Mucosa of gallbladder (tissue), 1 donor: Measurements from ENCODE around the gene TSPAN5. TPM values are rescaled to one million over a fixed set of nuclear protein-coding genes. Genes with fewer than 3 reads are reported as not detected.
"Not testable (repeated sequence)": the region's sequence is repeated elsewhere in the genome, so short reads cannot be mapped to it uniquely, and the experiment has no call there.

ENCODE experiments used
- DNase-seq: peaks from one replicate; pipeline ENCODE4 v3.0.0-alpha.2; 2020; ENCODE audit warnings: low spot score
- total RNA-seq: library from RNA; stranded (reverse); gene quantifications from one replicate; pipeline ENCODE4 v1.2.1, GENCODE V29; 2021
- donor health status: DM: no; HTN: no; CAD: no.

TSPAN5 gene
- total RNA-seq: 3.2 TPM

DNA sequence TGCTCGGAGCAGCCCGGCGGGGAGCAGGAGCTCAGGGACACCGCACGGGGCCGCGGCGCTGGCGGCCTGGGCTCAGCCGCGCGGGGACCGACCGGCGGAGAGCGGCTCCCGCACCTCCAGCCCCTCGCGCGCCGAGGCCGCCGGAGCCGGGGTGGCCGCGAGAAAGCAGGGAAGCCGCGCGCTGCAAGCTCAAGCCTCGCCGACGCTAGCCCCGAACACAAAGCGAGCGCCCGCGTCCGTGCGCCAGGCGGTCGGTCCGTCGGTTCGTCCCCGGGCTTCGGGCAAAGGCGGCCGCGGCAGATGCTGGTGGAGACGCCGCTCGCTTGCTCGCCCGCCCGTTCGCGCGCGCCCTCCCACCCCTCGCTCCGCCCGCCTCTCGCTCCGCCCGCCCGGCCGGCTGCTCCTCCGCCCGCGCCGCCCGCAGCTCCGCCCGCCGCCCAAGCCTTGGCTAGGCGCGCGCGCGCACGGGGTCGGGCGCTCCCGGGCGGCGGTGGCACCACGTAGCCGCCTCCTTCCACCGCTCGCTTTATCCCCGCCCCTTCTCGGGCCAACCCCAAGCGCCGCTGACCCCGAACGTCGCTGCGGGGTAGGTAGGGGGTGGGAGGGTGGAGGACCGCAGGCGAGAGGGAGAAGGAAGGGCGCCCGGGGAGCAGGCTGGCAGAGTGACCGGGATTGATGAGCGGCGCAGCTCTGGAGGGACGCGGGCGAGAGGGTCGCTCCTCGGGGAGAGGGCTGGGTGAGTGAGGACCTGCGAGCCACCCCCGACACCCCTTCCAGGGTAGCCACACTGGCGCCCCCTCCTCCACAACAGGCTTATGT lies at the start of gene TSPAN5:
Gene TSPAN5 (minus strand): TSS at position 325 of the 819 bp plus-strand sequence.
- peak; percentile 67 for DNase-seq

DNA sequence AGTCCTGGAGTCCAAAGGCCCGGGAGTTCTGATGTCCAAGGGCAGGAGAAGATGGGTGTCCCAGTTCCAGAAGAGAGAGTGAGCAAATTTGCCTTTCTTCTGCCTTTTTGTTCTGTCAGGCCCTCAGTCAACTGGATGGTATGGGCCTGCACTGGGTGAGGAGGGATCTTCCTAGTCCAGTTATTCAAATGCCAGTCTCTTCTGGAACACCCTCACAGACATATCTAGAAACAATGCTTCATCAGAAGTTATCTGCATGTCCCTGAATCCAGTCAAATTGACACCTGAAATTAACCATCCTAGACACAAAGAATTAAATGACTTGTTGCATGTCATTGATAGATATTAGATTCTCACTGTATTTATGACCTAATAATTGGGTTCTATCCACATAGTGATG lies 48.5 kb upstream of the TSPAN5 start:
- DNase-seq: no peak

DNA sequence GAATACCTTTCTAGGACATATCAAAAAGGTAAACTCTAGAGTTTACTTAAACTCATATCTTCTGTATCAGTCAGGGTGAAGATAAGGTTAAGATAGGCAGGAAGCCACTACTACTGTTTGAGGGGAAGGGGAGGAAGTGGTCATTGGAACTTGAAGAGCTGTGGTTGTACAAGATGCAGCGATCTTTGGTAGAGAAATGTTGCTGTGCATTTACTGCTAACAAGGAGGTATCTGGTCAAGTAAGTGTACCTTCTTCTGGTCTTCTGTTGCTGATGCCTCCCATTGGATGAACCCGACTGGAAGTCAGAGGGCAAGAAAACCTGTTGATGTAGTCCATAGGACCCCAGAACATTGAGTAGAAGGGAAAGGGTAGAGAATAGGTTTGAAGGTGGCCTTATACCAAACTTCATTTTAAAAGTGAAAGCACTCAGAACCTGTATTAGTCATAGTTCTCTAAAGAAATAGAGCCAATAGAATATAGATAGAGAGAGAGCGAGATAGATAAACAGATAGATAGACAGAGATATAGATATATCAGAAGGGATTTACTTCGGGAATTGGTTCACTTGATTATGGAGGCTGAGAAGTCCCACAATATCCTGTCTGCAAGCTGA lies 47.9 kb upstream of the TSPAN5 start:
- DNase-seq: no peak

DNA sequence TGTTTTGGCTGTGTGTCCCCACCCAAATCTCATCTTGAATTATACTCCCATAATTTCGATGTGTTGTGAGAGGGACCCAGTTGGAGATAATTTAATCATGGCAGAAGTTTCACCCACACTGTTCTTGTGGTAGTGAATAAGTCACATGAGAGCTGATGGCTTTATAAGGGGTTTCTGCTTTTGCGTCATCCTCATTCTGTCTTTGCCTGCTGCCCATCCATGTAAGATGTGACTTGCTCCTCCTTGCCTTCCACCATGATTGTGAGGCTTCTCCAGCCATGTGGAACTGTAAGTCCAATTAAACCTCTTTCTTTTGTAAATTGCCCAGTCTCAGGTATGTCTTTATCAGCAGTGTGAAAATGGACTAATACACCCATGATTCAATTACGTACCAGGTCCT lies 47.2 kb upstream of the TSPAN5 start:
- not testable (repeated sequence) for DNase-seq

DNA sequence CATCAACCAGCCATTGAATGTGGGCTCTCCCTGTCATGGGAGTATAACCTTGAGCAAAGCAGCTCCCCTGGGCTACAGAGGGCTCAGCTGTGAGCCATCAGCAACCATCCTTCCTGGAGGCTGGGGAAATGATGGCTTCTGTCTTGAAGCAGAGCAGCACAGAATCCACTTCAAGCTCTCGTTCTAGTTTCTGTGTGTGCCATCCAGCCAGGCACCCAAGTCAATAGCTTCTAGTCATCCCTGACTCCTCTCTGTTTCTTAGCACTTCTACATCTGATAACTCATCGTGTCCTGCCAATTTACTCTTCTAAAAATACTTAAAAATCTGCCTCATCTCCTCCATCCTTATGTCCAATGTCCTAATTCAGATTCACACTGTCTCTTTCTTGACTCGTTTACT lies 42.2 kb upstream of the TSPAN5 start:
- DNase-seq: no peak

DNA sequence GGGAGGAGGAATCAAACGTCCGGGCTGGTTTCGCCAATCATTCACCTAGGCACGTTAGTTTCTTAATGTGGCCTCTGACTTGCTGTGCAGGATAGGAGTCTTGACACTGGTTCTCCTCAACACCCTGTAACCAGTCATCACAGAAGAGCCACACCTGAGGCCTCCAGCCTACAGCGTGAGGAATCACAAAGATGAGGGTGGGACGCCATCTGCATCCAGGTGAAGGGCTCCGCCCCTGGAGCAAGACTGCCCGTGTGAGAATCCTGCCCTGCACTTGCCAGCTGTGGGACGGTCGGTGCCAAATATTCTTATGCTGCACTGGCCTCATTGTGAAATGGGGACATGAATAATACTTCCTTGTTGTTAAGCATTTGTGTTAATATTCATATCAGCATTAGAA lies 35.7 kb upstream of the TSPAN5 start:
- DNase-seq: no peak

DNA sequence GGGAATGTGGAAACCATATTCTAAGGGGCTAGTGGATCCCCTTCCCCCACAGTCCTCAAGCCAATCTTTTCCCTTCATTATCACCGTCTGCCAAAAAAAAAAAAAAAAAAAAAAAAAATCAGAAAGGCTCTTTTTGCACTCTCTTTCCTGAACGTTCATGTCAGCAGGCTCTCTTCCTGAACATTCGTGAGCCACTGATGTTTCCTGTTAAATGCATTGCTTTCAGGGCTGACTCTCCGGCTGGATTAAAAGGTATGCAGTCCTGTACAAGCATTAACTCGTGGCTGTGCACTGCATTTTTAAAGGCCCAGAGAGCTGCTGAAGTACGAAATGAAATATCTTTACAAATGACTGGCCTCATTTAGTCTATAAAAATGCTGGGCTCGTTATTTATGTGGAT lies 34.0 kb upstream of the TSPAN5 start:
- DNase-seq: no peak

DNA sequence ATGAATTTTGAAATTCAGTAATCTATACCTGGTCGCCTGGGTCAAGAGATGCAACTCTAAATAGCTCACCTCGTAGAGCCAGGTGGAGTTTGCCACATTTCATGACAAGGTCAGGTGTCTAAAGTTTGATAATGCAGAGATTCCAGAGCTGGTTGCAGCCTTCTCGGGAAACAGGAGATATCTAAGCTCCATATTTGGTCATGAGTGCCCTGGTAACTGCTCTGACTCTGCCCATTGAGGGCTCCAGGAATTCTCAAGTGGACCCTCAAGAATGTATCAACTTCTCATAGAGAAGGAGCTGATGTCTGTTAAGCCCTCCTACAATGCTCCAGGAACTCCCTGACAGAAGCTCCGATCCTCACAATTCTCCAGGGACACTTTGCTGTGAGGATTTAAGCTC lies 33.2 kb upstream of the TSPAN5 start:
- no peak for DNase-seq

DNA sequence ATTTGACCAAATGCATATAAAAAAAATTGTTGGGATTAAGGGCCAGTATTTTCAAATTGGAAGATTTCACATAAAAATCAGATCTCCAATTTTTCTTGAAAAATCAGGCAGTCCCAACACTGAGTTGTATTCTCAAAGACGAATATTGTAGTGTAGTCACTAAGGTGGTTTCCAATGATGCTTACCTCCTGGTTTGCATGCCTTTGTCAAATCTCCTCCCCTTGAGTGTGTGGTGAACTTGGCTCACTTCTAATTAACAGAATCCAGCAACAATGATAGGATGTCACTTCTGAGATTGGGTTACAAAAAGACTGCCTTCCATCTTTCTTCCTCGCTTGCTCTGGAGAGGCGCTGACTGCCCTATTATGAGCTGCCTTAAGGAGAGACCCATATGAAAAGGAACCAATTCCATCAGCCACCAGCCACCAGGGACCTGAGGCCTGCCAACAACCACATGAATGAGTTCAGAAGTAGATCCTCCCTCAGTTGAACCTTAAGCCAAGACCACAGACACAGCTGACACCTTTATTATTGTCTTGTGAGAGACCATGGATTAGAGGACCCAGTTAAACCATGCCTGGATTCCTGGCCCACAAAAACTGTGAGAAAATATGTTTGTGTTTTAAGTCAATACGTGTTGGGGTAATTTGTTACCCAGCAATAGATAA lies 31.2 kb upstream of the TSPAN5 start:
- no peak for DNase-seq

DNA sequence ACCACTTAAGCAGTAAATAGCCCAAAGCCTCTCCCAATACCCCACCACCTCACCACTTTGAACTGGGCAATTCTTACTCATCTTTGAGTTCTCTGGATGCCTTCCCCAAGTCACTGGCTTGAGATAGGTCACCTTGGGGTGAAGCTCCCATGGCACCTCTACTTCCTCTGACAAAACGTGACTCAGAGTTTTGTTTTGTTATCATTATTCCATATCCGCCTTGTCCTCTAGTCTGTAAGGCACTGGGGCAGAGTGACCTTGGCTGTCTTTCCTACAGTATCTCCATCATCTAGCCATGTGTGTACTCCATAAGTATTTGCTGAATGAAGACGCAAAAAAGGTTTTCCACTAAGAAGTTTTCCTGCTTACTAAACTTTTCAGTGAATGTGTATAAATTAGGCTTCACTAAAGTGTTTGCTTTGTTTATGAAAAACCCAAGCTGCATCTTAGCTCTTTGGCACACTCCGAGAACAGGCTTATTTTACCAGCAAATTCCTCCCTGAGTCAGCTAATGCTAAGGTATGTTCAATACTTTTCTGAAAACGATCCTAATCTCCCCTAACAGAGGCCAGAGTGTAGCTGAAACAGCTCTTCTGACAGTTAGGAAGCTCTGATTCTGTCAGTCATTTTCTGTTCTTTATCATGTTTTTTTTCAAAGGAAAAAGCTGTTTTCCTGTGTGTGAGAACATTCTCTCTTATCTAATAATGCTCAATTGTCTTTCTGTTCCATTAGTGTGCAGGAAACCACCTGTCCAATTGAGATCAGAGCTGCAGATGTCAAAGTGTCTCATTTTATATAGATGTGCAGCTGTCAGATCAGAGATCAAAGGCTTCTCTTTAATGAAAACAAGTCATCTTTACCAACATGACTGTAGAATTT lies 30.2 kb upstream of the TSPAN5 start:
- DNase-seq: no peak

DNA sequence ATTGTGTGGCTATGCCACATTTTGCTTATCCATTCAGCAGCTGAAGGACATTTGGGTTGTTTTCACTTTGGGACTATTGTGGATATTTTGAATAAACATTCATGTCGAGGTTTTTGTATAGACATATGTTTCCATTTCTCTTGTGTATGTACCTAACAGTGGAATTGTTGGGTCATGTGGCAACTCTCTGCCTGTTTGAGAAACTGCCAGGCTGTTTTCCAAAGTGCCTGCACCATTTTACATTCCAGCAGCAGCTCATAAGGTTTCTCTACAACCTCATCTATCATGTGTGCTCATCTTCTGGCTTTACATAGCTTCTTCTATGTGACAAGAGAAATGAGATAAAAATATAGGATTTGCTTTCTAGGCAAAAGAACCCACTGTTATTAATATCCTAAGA lies 29.5 kb upstream of the TSPAN5 start:
- DNase-seq: no peak

DNA sequence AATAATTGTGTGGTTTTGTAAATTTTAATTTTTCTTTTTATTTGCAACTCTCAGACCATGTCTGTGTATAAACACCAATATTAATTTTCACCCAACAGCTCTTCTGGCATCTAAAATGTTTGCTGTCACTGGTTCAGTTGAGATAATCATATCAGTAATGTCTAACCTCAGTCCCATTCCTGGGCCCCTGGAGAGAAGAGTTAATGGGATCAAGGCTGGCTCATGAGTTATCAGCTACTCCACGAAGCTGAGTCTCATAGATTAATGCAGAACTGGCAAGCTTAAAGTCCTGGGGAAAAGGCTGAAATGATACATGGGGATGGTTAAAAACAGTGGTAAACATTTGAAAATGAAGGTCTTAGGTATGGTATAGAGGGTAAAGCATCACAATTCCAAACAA lies 28.4 kb upstream of the TSPAN5 start:
- DNase-seq: no peak

DNA sequence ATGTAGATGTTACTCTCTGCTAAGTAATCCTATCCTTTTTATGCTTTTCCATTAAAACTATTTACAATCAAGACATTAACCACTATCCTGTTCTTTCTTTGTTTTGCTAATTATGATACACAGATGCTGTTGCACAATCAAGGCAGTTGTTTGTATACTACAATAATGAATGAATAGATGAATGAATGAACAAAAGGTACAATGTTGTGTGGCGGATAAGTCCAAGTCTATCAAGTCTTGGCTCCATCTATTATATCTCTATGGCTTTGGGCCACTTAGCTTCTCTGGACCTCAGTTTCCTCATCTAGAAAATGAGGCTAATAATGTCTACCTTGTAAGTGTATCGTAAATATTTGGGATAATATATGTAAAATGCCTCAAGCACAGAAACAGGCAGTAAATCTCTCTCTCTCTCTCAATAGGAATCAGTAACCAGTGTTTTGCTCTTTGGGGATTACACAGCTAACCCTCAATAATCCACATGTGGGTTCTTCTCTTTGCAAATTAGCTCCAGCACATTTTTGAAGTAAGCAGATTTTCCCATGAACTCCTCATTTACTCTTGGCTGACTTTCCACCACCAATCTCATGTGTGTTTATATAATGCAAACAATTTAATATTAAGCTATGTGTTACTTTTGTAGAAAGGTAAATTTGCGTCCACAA lies 27.8 kb upstream of the TSPAN5 start:
- DNase-seq: no peak

DNA sequence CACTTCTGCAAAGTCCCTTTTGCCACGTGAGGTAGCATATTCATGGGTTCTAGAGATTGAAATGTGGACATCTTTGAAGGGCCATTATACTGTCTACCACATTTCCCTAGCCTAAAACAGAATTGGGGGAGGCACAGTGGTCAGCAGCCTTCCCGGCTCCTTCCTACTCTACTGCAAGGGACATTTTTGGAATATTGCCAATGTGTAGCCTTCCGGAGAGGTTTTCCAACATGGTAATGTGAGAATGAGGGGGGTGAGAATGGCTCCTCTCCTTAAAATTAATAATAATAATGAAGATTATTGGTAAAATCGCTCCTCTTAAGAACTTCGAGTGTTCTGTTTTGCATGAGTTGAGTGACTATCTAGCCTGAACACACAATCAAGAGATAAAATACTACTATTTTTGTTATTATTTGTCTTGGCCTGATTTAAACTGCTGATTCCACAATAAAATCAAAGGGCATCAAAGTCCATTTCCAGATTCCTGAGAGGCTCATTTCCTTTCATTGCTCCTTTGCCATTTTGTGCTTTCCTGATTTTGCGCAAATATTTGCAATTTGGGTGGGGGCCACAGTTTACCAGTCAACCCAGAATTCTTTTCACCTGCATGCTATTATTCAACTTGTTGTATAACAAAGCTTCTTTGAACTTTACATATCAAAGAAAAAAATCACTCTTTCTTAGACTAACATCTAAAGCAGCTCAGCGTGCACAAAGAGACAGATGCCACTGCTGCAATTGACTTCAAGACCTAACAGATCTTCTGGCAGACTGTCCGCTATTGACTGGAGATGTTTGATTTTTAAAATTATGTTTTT lies 27.0 kb upstream of the TSPAN5 start:
- DNase-seq: no peak

DNA sequence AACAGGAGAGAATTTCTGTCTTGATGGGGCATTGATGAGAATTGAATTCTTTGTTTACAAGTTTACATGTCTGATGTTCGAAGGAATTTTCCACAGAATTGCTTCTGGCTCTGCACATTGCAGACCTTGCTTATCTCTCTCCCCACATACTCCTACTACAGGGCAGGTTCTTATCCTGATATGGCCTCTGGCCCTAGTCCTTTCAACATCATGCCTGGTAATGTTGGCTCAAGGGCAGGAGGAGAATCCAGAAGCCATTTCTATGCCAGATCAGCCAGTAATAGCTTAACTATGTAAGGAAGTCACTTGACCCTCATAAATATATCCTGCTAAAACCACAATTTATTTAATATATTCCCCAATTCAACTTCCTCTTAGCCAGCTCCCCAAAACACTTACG lies 24.3 kb upstream of the TSPAN5 start:
- DNase-seq: no peak

DNA sequence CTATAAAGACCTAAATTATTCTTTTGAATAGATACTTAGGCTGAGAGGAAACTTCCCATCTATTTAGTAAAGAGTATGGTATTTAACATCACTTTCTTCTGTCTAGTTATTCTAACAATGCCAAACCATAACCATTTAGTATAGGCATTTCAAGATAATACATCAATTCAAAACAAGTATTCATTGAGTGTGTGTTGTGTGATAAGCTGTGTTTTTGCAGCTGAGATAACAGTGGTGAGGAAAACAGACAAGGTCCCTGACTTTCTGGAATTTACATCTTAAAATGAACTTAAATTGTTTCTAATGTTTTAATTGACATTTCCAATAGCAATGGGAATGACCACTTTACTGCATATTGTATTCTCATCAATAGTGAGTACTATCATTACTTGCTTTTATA lies 22.4 kb upstream of the TSPAN5 start:
- DNase-seq: no peak

DNA sequence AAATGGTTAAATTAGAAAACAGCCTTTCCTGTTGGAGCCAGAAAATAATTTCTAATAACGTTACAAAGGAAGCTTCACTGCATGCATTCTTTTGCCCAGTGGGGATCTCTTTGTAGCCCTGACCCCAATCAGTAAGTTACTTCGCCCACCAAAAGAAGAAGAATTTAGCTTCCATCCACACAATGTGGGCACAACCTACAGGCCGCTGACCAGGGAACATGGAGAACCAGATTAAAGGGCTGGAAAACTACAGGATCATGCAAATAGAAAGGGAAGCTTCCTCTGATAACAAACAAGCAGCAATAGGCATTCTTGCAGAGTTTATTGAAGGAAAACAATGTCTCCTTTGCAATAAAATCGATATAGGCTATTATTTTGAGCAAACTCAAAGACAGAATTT lies 21.3 kb upstream of the TSPAN5 start:
- no peak for DNase-seq

DNA sequence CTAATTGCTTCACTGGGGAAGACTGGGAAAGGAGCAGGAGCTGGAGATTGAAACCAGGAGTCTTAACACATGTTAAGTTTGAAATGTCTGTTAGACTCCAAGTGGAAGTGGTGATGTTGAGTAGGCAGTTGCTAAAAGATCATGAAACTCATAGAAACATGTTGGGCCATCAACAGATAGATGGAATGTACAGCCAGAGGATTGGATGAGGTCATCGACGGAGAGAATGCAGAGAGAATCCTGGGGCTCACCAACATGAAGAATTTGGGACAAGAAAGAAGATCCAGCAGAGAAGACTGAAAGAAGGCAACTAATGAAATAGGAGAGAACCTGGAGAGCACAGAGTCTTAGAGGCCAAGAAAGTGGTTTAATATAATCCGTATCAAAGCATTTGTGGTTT lies 19.4 kb upstream of the TSPAN5 start:
- DNase-seq: no peak

DNA sequence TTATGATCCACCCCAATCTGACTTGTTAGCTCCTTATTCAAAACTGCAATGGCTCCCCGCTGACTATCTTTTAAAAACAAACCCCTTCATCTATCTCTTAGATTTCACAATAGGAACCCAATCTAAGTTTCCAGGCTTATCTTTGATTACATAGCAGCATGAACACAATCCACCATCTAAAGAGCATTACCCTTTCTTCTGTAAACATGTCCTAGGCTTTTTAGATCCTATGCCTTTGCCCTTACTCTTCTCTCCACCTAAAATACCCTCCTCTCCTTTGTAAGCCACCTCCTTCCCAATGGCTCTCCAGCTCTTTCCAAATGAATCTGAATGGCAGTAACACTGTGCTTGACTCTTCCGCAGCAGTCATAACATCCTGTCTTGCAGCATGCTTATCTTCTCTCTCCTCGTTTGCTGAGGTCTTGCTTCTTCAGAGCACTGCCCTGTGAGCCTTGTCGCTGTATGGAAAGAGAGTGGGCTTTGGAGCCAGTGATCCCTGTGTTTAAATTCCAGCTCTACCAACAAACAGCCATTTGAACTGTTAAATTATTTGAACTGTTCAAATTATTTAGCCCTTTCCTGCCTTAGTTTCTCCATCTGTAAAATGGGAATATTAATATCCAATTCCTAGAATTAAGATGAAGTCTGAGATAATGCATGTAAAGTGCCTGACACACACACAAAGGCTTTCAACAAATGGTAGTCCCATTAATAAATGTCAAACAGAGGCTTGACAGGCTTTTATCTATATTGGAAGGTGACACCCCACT lies 16.2 kb upstream of the TSPAN5 start:
- DNase-seq: no peak

DNA sequence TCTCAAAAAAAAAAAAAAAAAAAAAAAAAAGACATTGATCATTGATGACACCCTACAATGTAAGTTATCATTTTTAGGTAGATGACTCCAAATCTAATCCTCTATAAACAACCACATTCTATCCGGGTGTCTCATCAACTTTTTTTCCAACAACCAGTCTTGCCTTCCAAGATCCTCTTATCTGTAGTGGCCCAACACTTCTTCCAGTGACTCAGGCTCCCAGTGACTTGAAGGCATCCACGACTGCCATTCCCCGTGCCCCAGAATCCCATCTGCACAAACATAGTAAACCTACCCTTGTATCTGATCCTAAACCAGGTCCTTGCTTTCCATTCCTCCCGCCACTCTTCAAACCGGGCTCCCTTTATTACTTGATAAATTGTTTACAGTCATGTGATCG lies 15.6 kb upstream of the TSPAN5 start:
- DNase-seq: no peak
